GM19238 (cell line): Measurements from ENCODE around the gene LRSAM1.

ENCODE experiments used
- DNase-seq: peaks from one replicate; pipeline ENCODE4 v3.0.0; 2011; ENCODE audit warnings: low spot score; ENCODE audit not compliant: insufficient read length

LRSAM1 gene

DNA sequence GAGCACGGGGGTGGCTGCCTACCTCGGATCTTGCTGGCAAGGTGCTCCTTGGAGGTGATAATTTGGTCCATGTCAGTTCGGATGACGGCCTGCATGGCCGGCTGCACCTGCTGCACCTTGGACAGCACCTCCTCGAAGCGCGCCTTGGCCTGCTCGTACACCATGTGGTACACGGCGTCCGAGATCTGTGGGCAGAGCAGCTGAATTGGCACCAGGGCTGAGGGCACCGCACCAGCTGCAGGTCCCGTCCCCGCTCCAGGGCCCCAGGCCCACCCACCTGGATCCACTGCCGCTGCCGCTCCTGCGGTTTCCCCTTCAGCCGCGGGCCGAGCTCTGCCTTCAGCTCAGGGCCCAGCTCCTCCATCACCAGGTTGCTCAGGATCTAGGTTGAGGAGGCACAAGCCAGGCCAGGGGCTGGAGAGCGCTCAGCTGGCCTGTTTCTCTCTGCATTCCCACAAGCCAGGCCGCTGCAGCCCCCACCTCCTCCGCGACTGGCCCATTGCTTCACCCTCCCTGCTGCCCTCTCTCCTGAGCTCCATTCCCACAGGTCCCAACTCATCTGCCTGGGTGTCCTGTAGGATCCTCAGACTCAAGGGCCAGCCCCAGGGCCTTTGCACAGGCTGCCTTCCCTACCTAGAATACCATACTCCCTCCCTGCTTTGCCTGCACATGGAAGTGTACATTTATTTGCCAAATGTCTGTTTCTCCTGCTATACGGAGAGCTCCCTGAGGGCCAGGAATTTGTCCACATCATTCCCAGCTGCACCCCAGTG lies 65.7 kb downstream of the LRSAM1 start:
- DNase-seq, result no peak

DNA sequence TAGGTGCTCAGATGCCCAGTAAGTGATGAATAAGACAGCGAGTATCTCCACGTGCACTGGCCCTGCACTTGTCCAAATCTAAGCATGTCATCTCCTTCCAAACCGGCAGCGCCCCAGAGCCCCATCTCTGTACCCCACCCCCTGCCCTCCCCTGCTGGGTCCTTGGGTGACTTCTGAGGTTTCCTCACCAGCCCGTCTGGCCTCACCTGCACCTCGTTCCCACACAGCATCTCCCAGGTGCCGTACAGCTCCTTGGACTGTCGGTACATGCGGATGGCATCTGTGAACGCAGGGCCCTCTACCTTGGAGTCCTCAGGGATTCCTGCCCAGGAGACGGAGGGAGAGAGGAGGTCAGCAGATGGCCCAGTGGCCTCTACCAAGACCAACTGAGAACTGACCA lies 66.3 kb downstream of the LRSAM1 start:
- no peak for DNase-seq

DNA sequence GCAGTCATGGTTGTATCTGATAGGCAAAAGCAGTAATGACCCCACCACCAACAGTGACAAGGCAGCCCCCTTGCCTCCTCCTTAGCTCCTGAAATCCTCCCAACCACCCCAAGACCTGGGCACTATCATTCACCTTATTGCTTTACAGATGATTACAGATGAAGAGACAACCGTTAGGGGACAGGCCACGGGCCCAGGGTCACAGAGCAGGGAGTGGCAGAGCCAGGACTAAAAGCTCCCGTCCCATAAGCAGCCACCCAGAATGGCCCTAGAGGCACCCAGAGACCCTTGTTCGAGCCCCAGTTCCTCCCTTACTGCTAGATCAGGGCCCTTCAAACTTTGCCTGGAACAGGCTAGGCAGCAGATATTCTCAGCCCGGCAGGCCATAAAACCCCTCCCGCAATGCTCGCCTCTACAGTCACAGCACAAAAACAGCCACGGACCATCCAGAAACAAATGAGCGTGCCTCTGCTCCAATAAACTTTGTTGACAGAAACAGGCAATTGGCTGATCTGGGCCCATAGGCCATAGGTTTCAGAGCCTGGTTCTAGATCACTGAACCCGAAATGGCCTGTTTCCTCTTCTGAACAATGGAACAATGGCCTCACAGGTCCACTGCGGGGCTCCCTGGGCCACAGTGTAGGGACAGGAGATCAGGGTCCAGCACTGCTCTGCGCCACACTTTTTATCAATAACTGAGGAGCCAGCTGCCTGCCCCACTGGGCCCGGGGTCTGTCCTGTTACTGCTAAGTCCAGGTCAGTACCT lies 67.0 kb downstream of the LRSAM1 start:
- no peak for DNase-seq

DNA sequence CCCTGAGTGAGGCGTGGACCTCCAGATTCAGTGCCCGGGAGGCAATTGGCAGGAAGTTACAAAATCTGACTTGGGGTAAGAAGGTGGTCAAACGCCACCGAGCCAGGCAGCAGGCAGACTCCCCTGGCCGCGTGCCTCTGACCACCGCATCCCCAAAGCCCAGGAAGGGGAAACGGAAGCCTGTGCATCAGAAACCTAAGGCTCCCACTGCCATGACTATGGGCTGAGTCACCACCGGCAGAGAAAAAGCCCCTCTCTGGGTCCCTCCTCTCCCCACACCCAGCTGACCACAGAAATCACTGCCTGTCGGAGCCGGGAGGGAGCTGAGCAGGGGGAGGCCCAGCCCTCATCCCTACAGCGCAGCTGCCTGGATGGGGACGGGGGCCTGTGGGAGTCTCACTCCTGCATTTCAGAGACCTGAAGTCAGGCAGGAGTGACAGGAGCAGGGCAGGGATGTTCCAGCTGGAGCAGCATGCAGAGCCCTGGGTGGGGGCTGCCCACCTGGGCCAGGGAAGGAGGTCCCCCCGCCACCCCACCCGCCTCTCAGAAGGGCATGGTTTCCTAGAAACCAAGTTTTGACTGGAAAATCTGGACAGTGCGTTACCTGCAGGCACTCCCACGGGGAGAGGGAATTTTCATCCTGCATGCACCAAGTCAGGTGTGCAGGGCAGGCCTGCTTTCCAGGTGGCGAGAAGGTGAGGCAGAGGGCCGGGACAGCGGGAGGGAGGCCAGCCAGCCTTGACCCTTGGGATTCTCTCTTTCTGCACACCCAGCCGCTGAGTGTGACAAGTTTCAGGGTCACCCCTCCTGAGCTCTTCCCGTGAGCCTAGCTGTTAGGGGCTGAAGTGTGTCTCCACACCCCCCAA lies 68.2 kb downstream of the LRSAM1 start:
- DNase-seq, result no peak

DNA sequence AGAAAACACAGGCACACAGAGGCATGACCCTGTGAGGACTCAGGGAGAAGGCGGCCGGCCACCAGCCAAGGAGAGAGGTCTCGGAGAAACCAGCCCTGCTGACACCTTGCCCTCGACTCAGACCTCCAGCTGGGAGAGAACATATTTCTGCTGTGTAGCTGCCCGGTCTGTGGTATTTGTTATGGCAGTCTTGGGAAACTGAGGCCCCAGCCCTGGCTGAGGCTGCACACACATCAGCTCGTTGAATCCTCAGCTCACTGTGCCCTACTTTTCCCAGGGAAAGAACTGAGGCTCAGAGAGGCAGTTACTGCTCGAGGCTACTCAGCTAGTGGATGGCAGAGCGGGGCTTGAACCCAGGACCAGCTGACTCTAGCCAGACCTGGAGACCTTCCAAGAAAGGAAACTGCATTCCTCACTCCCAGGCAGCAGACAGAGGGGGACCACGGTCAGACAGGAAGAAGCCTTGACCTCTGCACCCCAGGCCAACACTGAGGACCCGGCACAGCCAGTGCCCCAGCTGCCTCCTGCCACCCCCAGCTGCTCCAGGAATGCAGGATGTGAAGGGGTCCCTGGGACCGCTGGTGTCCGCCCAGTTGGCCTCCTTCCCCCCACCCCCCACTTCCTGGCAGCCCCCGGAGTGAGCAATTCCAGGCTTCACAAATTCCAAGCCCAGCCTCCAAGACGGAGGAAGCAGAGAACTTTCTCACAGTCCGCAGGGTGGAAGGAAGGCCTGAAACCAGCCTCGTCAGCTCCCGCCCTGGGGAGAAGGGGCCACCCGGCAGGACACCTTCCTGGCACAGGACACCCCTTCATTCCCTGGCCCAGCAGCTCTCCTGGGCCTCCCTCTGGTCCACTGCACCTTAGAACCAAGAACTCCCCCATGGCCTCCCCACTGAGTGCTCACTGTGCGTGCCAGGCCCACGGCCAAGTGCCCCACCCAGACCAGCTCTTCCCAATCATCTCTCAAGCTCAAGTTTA lies 69.9 kb downstream of the LRSAM1 start:
- DNase-seq, result no peak

DNA sequence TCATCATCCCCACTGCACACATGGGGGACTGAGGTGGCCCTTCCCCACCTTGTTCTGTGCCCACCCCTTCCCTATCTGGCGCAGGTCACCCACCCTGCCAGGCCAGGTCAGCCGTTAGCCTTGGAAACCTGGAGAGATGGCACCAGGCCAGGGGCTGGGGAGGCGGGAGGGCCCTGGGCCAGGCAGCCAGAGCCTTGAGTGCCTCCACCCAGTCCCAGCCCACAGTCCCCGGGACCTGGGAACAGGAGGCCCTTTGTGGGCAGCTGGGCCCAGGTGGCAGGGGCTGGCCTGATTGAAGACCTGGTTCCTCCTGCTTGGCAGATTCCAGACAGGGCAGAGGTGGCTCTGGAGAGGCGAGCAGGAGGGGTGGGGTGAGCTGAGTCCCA lies 70.6 kb downstream of the LRSAM1 start:
- no peak for DNase-seq

DNA sequence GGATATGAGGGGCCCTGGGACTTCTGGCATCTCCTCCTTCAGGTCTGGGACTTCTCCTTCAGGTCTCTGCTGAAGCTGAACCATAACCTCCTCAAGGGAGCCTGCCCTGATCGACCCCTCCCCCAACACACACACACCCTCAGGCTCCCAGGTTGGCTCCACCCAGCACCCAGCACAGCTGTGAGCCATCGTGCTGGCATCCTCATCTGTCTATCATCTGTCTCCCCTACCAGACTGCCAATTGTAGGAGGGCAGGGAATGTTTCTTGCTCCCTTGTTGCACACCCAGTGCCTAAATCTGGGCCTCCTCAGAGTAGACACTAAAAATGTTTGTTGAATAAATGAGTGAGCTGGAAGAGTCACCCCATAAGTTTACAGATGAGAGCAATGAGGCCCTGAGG lies 71.4 kb downstream of the LRSAM1 start:
- no peak for DNase-seq

DNA sequence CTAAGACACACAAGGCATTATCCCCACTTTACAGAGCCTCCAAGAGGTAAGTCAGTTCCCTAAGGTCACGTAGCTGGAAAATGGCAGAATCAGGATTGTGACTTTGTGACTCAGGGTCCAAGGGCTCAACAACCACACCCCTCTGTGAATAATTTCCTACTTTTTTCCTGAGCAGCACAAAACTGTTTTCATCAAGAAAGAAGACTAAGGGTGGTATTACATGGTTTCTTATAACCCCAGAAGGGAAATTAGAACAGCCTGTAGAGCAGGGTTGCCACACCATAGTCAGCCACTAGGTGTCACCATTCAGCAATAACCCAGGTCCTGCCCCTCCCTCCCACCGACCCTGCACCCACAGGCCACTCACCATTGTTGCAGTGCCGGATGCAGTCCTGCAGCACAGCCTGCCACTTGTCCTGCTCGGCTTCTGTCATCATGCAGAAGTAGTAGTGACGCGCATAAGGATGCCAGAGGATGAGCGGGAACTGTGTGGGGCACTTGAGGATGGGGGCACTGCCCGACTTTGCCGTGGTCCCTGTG lies 72.1 kb downstream of the LRSAM1 start:
- DNase-seq, result no peak

DNA sequence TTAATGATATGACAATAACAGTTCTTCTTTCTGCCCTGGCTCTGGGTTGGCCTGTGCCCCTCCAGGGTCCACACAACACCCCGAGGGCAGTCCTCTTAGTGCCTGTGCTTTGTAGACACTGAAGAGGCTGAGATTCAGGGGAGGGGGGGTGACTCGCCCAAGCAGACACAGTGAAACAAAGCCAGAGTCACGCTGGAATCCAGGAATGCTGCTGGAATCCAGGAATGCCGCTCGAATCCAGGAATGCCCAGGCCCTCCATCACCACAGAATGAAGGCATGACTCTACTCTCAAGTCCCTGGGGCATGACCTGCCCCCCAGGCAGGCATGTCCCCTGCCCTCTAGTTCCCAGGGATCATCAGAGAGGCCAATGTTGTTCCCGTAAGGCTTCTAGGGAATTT lies 73.1 kb downstream of the LRSAM1 start:
- DNase-seq, result no peak

DNA sequence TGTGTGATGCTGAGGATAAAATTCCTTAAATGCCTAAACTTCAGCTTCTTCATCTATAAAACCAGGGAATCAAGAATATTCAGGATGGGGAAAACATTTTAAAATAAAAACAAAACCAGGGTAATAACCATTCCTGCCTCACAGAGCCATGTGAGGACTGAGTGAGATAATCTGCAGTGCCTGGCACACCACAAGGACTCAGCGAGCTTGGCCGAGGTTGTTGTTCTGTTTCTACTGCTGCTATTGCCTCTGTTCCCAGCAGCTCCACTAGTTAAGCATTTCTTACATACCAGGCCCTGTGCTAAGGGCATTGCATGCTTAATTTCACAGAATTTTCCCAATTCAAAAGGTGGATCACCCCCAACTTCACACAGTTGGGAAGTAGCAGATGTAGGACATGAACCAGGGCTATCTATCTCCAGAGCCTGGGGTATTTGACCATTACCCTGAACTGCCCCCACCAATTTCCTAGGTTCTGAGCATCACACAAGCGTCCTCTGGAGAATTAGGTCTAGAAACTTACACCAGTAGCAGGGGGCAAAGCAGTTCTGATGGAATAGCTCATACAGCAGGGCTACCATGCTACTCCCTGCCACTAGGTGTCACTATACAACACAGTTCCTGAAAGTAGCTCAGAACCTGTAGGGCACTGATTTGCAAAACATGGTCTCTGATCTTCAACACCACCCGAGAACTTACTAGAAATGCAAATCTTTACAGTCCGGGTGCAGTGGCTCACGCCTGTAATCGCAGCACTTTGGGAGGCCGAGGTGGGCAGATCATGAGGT lies 74.3 kb downstream of the LRSAM1 start:
- no peak for DNase-seq

DNA sequence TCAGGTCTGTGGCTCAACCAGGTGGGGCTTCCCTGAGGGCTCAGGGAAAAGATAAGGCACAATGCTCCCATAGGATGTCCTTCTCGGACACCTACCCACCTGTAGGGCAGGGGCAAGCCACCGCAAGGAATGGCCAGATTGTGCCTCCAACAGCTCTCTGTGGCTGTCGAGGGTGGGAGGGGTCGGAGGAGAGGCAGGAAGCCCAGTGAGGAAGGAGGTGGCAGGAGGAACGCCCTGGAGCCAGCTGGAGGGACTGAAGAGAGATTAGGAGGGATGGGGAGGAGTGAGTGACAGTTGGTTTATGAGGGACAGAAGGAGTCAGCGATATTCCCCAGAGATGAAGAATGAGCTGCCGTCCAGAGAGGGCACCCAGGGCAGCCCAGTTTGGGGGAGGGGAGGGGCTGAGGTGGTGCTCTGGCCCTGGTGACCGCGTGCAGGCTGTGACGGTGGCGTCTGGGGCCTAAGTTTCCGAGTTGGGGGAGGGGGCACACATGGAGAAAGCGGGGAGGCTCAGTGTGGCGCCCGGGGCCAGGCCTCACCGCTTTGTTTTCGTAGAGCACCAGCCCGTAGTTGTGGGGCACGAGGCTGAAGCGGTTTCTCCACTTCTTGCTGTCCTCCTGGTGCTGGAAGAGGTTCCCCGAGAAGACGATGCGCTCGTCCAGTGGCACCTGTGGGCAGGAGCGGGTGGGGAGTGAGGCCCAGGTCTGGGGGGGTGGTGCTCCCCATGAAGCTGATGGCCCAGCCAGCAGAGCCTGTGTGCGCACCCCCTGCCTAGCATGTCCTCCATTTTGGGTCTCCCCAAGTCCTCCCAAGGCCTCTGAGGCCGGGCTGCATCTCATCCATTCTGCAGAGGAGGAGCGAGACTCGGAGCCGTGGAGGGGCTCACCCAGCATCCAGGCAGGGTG lies 75.6 kb downstream of the LRSAM1 start:
- DNase-seq, result no peak

DNA sequence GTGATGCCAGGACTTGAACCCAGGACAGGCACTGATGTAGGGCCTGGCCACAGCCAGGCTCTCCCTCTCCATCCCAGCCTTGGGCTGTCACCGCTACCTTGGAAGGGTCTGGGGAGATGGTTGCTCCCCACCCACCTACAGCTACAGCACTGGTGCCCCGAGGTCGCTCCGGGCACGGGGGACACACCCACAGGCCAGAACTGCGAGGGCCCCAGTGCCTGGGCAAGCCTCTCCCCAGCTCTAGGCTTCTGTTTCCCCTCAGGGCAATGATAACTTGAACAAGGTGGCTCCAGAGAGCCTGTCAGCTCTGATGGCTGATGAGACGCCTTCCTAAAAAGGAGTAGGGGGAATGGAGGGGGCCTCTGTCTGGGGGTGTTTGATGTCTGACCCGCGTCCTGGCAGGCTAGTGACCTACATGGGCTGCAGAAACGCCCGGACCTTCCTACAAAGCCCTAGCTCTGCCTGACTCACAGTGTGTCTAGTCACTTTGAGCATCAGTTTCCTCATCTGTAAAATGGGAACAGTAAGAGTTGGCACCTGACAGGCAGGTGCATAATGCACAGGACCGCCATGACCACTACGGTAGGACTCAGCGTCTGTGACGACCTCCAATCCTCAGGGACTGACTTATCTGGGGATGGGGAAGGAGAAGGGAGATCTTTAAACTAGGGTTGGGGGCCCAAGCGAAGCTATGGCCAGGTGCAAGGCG lies 76.4 kb downstream of the LRSAM1 start:
- DNase-seq, result no peak

DNA sequence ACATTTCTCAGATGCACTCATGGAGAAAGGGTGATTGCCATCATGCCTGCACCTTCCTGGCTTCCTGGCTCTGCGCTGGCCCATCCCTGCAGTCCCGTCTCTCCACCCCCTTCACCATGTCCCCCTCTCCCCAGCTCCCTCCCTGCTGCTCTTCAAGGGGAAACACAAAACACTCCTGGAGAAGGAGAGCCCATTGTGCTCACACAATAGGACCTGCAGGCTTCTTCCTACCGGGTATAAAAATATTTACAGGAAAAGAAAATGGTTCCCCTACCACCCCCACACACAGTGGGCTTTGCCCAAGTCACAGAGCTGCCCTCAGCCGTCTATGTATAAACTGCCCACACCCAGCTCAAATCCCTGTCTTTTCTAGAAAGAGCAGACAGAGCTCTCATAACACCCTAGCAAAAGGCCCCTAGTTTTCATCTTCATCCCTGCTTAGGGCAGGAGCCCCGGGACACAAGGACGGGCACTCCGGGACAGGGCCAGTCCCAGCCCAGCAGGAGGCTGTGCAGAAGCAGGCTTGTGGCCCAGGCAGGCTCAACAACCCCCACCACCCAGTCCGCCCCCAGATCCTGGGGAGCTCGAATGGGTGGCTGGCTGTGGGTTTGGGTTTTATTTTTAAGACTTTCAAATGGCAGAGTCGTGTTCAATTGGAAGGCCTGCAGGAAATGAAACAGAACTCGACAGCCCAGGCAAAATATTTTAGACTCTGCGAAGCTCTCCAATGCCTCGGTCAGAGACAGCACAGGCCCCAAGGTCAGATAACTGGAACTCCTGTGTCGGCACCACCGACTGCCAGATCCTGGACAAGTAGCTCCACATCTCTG lies 77.3 kb downstream of the LRSAM1 start:
- no peak for DNase-seq

DNA sequence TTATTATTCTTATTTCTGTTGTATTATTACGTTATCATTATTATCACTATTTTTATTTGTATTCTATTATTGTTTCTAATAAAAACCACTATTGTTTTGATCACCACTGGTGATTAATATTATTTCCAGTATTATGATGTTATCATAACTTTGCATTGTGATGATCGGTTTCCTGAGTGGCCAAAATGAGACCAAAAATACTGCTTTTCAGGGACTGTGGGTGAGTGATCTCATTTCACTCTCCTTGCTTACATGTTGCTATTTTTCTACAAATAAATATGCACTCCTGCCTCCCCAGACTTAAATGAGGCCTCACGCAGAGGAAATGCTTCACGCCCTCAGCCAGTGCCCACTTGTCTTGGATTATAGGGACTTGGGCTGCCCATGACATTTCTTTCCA lies 78.4 kb downstream of the LRSAM1 start:
- DNase-seq, result no peak

DNA sequence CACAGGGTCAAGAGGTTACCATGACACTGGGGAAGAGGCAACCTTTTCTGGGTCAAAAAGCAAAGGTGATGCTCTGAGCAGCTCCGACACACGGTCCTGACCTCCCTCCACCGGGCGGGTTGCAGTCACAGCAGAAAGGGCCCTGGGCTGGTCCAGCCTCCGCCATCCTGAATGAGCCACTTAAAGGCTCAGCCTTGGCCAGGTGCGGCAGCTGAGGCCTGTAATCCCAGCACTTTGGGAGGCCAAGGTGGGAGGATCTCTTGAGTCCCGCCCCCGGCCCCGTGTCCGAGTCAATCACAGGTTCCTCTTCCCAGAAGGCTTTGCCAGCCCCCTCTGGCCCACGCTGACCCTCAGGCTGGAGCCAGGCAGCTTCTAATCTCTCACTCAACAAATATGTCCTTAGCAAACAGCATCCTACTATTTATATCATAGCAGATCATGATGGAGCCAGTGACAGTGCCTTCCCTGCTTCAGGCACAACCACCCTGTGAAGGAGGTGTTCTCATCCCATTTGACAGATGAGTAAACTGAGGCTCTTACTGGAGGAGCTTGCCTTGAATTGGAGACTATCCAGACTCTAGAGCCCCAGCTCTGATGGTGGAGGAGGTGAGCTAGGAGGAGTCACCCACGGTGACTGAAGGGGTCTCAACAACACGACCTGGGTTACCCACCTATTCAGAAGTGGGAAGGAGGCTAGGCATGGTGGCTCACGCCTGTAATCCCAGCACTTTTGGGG lies 79.1 kb downstream of the LRSAM1 start:
- DNase-seq, result no peak

DNA sequence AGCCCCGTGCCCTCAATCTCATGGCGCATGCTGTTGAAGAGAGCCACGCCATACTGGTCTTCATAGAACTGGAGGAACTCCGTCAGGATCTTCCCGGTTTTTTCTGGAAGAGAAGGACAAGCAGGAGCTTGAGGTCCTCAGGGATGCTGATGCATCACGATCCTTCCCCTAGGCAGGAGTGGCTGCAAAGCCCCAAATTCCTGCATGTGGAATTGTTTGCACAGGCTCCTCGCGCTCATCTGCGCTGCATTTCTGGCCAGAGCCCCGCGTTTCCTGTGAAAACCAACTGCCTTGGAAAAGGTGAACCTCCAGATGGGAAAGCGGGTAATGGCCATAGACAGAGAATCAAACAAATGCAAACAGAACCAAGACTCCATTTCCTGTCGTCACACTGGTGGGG lies 80.4 kb downstream of the LRSAM1 start:
- DNase-seq, result no peak
